ENCODE results near the gene ZNF648.

The ZNF648 gene, protein sequence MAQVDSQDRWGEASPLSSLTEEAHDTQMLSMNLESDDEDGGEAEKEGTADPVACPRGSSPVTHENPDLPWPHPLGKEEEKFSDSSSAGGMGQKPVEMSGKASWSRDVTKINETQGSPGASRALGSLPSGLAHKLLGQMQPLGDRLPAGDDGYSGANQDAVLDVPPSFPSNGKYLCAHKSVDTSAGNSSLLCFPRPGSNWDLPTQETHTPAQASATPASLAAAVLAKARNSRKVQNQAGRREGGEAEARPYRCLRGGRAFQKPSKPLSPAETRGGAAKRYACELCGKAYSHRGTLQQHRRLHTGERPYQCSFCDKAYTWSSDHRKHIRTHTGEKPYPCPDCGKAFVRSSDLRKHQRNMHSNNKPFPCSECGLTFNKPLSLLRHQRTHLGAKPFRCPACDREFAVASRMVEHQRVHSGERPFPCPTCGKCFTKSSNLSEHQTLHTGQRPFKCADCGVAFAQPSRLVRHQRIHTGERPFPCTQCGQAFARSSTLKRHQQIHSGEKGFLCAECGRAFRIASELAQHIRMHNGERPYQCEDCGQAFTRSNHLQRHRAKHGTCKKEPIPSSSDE

GRCh38 chr1:182061594-182061993 lies at the start of gene ZNF648:
ZNF648 (minus strand) TSS chr1:182061712; CDS start chr1:182058010, 3,702 bp downstream.
- no peak within 1 kb of the TSS for H3K4me3 ChIP-seq (replicated peaks; ENCODE audit: low read depth, low read length)
- DNase-seq (ENCODE audit: low read depth): no peak
- TF ChIP-seq, protein P1, sequence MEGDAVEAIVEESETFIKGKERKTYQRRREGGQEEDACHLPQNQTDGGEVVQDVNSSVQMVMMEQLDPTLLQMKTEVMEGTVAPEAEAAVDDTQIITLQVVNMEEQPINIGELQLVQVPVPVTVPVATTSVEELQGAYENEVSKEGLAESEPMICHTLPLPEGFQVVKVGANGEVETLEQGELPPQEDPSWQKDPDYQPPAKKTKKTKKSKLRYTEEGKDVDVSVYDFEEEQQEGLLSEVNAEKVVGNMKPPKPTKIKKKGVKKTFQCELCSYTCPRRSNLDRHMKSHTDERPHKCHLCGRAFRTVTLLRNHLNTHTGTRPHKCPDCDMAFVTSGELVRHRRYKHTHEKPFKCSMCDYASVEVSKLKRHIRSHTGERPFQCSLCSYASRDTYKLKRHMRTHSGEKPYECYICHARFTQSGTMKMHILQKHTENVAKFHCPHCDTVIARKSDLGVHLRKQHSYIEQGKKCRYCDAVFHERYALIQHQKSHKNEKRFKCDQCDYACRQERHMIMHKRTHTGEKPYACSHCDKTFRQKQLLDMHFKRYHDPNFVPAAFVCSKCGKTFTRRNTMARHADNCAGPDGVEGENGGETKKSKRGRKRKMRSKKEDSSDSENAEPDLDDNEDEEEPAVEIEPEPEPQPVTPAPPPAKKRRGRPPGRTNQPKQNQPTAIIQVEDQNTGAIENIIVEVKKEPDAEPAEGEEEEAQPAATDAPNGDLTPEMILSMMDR (IDR thresholded peaks at IDR 0.05; ENCODE audit: low read length, missing control alignments): no peak

- DNase-seq (ENCODE audit: low read depth): no peak
- TF ChIP-seq, protein P1 (IDR thresholded peaks at IDR 0.05; ENCODE audit: low read length, missing control alignments): no peak
- no peak overlapping the region for H3K4me3 ChIP-seq (replicated peaks; ENCODE audit: low read depth, low read length)
These were observed 49.1 kb upstream of the ZNF648 start for GRCh38 chr1:182110635-182111034.

- no peak for DNase-seq (ENCODE audit: low read depth)
- TF ChIP-seq, protein P1 (IDR thresholded peaks at IDR 0.05; ENCODE audit: low read length, missing control alignments): no peak
- no peak overlapping the region for H3K4me3 ChIP-seq (replicated peaks; ENCODE audit: low read depth, low read length)
These were observed 48.3 kb upstream of the ZNF648 start for GRCh38 chr1:182109771-182110170.

GRCh38 chr1:182107209-182107608 lies 45.7 kb upstream of the ZNF648 start:
- DNase-seq (ENCODE audit: low read depth): no peak
- TF ChIP-seq, protein P1 (IDR thresholded peaks at IDR 0.05; ENCODE audit: low read length, missing control alignments): no peak
- H3K4me3 ChIP-seq (replicated peaks; ENCODE audit: low read depth, low read length): no peak overlapping the region

- DNase-seq (ENCODE audit: low read depth): no peak
- TF ChIP-seq, protein P1 (IDR thresholded peaks at IDR 0.05; ENCODE audit: low read length, missing control alignments): no peak
These were observed 40.5 kb upstream of the ZNF648 start for GRCh38 chr1:182102043-182102416.

DNA sequence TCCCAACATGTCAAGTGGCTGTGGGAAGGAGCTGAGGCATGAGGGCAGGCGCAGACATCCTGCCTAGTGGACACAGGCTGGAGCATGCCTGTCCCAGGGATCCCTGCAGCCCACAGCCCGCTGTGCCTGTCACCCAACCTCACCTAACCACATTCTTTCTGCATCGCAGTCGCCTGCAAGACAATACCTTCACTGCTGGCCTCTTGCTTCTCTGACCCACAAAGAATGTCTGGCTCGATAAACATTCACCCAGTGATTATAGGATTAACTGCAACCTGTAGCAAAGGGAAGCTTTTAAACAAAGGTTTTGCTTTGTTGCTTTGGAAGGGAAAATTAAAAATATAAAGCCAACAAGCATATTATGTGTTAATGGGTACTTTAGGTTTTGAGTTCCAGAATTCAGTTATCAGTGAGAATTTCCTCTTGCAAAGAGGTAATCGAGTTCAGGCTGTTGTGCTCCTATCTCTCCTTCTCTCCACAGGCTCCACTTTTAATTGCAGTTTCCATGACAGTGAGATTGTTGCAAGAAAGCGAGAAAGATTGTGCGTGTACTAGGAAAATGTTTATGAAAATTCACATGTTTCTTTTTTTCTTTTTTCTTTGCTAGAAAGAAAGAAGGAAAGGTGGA lies 40.0 kb upstream of the ZNF648 start:
- no peak overlapping the region for H3K4me3 ChIP-seq (replicated peaks; ENCODE audit: low read depth, low read length)
- TF ChIP-seq, protein P1 (IDR thresholded peaks at IDR 0.05; ENCODE audit: low read length, missing control alignments): no peak
- DNase-seq (ENCODE audit: low read depth): no peak

More at GRCh38 chr1:182102043-182102416, 40.5 kb upstream of the ZNF648 start:
- no peak overlapping the region for H3K4me3 ChIP-seq (replicated peaks; ENCODE audit: low read depth, low read length)

Data from fibroblast of pulmonary artery (primary cell).